HepG2 (cell line): ENCODE results near the gene ZNF771. TPM values are rescaled to one million over a fixed set of nuclear protein-coding genes. Genes with fewer than 3 reads are reported as not detected.

Experiments
- ATF7 ChIP-seq, 2 experiments: fragments of 450-650 bp in 1 of 2; sonication (generic) in 1 of 2; formaldehyde crosslinking in 1 of 2; IDR thresholded peaks; 2 replicates each; pipeline versions ENCODE4 v1.4.0 to v1.6.1; 2016 to 2020; ENCODE audit warnings: antibody characterized with exemption in 1 of 2, mild to moderate bottlenecking in 1 of 2, missing genetic modification reagents in 1 of 2
- GPN1 ChIP-seq: sonication (generic); formaldehyde crosslinking; IDR thresholded peaks from 2 replicates; pipeline ENCODE4 v1.5.1; 2020; ENCODE audit warnings: missing genetic modification reagents, borderline replicate concordance
- MYC ChIP-seq: sonication (generic); formaldehyde crosslinking; IDR thresholded peaks from 2 replicates; pipeline ENCODE4 v1.9.0; 2021; ENCODE audit warnings: missing genetic modification reagents, borderline replicate concordance
- NFKB2 ChIP-seq: sonication (generic); formaldehyde crosslinking; IDR thresholded peaks from 2 replicates; pipeline ENCODE4 v1.4.0; 2020; ENCODE audit warnings: missing genetic modification reagents, borderline replicate concordance
- ONECUT2 ChIP-seq: sonication (generic); formaldehyde crosslinking; IDR thresholded peaks from 2 replicates; pipeline ENCODE4 v1.4.0; 2020; ENCODE audit warnings: missing genetic modification reagents
- SOX13 ChIP-seq, 3 experiments: fragments of 450-650 bp in 1 of 3; sonication (generic) in 1 of 3; formaldehyde crosslinking in 1 of 3; IDR thresholded peaks in 2 of 3; conservative IDR thresholded peaks in 1 of 3; 2 replicates each; pipeline versions ENCODE4 v1.5.0 to v1.6.1; 2016 to 2020; ENCODE audit warnings: antibody characterized with exemption in 1 of 3, mild to moderate bottlenecking in 1 of 3, missing compliant biosample characterization in 1 of 3, missing genetic modification reagents in 1 of 3, moderate library complexity in 1 of 3
- ZNF431 ChIP-seq: sonication (generic); formaldehyde crosslinking; IDR thresholded peaks from 2 replicates; pipeline ENCODE4 v1.9.0; 2022; ENCODE audit warnings: missing genetic modification reagents, low read depth, mild to moderate bottlenecking, borderline replicate concordance
- ZSCAN22 ChIP-seq: sonication (generic); formaldehyde crosslinking; IDR thresholded peaks from 2 replicates; pipeline ENCODE4 v1.4.0; 2020; ENCODE audit warnings: mild to moderate bottlenecking, missing genetic modification reagents
- ZZZ3 ChIP-seq: sonication (generic); formaldehyde crosslinking; IDR thresholded peaks from 2 replicates; pipeline ENCODE4 v1.4.0; 2020; ENCODE audit warnings: missing genetic modification reagents, mild to moderate bottlenecking, borderline replicate concordance
- polyA plus RNA-seq, 8 experiments: library from polyadenylated mRNA; depleted of rRNA in 3 of 8; stranded (reverse) in 7 of 8; unstranded in 1 of 8; fragments of >200 nt; fragmentation: Illumina TruSeq in 4 of 8; extraction: Trizol in 4 of 8; gene quantifications; 2 replicates each; pipeline versions ENCODE4 v1.2.1 to v1.2.3, GENCODE V29; 2011 to 2016; ENCODE audit warnings: low read depth in 4 of 8, missing spikeins in 1 of 8, mixed read lengths in 1 of 8; ENCODE audit not compliant: insufficient read depth in 1 of 8
- total RNA-seq, 5 experiments: library from RNA; depleted of rRNA; stranded (reverse); fragments of >200 nt; fragmentation: Illumina TruSeq; extraction: Trizol; gene quantifications; 2 replicates each; pipeline ENCODE4 v1.2.3, GENCODE V29; 2016; ENCODE audit warnings: low read depth in 1 of 5
- TF ChIP-seq, protein P1 (sequence below): sonication (generic); formaldehyde crosslinking; IDR thresholded peaks from 2 replicates; pipeline ENCODE4 v1.5.1; 2020; ENCODE audit warnings: missing genetic modification reagents, mild to moderate bottlenecking, borderline replicate concordance
- TF ChIP-seq, protein P2 (sequence below): IDR thresholded peaks from 2 replicates; pipeline ENCODE4 v1.6.1; 2016; ENCODE audit warnings: low read depth, missing genetic modification reagents, missing compliant biosample characterization
- TF ChIP-seq, protein P3 (sequence below): sonication (generic); formaldehyde crosslinking; IDR thresholded peaks from 2 replicates; pipeline ENCODE4 v1.4.0; 2020; ENCODE audit warnings: missing genetic modification reagents

Gene ZNF771
- total and polyA plus RNA-seq, 2 of the 13 experiments (the other 11 are each of a cell fraction or from before 2014, with no cell fraction given), result 5.0 to 11.8 TPM

DNA sequence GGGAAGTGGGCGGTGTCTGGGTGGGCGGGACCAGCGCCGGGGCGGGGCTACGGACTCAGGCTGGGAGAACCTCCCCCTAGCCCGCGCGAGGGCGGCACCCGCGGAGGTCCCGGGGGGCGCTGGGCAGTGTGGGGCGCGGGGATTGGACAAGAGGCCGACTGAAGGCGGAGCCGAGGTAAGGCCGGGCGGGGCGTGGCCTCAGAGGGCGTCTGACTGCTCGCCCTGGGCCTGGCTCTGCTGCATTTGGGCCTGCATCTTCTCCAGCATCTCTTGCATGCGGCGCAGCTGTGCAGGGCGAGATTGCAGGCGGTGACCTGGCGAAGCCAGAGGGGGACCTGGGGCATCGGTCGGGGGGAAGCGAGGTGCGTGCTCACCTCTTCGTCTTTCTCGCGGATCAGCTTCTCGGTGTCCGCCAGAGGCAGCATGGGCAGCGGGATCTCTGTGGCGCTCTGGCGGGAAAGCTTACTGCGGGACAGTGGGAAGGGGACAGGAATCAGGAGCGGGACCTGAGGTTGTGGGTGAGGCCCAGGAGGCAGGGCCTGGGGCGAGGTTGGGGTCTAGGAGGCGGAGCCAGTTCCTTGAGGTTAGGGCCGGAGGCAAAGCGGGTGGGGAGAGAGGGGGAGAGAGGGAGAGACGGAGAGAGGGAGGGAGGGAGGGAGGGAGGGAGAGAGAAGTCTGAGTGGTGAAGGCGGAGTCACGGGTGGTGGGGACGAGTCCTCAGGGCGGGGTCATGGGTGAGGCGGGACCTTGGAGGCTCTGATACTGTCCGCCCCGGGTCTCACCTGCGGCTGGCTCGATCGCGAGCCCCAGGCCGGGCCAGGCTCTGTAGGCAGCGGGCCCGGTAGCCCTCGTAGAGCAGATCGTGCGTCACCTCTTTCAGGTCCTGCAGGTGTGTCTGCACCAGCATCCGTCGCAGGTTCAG lies 28.9 kb upstream of the ZNF771 start (continued):
- TF ChIP-seq MYC (peak; percentile 86), SOX13 (IDR thresholded peaks at IDR 0.05) (0 out of 2 replicates have a peak, but pooled peaks have one; percentile 34), SOX13 (CRISPR knock-in tag; conservative IDR thresholded peaks at IDR 0.05 in 1 of 2, IDR thresholded peaks at IDR 0.05 in 1 of 2) (0 out of 4 replicates have a peak, but pooled peaks of 1 of the 2 experiments have one; percentile 22), ZZZ3 (CRISPR knock-in tag) (peak; percentile 98), ATF7 (IDR thresholded peaks at IDR 0.05) (no peak), ATF7 (CRISPR knock-in tag; IDR thresholded peaks at IDR 0.05) (peak; percentile 89), ZNF431 (CRISPR knock-in tag) (no peak), ZSCAN22 (peak; percentile 89; the same call in 1 of the 2 replicates), NFKB2 (CRISPR knock-in tag) (peak; percentile 92), ONECUT2 (CRISPR knock-in tag) (0 out of 2 replicates have a peak, but pooled peaks have one; percentile 16), GPN1 (no peak)
- TF ChIP-seq, protein P1, sequence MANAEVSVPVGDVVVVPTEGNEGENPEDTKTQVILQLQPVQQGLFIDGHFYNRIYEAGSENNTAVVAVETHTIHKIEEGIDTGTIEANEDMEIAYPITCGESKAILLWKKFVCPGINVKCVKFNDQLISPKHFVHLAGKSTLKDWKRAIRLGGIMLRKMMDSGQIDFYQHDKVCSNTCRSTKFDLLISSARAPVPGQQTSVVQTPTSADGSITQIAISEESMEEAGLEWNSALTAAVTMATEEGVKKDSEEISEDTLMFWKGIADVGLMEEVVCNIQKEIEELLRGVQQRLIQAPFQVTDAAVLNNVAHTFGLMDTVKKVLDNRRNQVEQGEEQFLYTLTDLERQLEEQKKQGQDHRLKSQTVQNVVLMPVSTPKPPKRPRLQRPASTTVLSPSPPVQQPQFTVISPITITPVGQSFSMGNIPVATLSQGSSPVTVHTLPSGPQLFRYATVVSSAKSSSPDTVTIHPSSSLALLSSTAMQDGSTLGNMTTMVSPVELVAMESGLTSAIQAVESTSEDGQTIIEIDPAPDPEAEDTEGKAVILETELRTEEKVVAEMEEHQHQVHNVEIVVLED, result no peak
- TF ChIP-seq, protein P2, sequence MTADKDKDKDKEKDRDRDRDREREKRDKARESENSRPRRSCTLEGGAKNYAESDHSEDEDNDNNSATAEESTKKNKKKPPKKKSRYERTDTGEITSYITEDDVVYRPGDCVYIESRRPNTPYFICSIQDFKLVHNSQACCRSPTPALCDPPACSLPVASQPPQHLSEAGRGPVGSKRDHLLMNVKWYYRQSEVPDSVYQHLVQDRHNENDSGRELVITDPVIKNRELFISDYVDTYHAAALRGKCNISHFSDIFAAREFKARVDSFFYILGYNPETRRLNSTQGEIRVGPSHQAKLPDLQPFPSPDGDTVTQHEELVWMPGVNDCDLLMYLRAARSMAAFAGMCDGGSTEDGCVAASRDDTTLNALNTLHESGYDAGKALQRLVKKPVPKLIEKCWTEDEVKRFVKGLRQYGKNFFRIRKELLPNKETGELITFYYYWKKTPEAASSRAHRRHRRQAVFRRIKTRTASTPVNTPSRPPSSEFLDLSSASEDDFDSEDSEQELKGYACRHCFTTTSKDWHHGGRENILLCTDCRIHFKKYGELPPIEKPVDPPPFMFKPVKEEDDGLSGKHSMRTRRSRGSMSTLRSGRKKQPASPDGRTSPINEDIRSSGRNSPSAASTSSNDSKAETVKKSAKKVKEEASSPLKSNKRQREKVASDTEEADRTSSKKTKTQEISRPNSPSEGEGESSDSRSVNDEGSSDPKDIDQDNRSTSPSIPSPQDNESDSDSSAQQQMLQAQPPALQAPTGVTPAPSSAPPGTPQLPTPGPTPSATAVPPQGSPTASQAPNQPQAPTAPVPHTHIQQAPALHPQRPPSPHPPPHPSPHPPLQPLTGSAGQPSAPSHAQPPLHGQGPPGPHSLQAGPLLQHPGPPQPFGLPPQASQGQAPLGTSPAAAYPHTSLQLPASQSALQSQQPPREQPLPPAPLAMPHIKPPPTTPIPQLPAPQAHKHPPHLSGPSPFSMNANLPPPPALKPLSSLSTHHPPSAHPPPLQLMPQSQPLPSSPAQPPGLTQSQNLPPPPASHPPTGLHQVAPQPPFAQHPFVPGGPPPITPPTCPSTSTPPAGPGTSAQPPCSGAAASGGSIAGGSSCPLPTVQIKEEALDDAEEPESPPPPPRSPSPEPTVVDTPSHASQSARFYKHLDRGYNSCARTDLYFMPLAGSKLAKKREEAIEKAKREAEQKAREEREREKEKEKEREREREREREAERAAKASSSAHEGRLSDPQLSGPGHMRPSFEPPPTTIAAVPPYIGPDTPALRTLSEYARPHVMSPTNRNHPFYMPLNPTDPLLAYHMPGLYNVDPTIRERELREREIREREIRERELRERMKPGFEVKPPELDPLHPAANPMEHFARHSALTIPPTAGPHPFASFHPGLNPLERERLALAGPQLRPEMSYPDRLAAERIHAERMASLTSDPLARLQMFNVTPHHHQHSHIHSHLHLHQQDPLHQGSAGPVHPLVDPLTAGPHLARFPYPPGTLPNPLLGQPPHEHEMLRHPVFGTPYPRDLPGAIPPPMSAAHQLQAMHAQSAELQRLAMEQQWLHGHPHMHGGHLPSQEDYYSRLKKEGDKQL (CRISPR knock-in tag), result no peak
- TF ChIP-seq, protein P3, sequence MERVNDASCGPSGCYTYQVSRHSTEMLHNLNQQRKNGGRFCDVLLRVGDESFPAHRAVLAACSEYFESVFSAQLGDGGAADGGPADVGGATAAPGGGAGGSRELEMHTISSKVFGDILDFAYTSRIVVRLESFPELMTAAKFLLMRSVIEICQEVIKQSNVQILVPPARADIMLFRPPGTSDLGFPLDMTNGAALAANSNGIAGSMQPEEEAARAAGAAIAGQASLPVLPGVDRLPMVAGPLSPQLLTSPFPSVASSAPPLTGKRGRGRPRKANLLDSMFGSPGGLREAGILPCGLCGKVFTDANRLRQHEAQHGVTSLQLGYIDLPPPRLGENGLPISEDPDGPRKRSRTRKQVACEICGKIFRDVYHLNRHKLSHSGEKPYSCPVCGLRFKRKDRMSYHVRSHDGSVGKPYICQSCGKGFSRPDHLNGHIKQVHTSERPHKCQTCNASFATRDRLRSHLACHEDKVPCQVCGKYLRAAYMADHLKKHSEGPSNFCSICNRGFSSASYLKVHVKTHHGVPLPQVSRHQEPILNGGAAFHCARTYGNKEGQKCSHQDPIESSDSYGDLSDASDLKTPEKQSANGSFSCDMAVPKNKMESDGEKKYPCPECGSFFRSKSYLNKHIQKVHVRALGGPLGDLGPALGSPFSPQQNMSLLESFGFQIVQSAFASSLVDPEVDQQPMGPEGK, result peak; percentile 62; the same call in 1 of the 2 replicates
